Activated CD4-positive, CD25-positive, alpha-beta regulatory T cell treated with anti-CD3 and anti-CD28 coated beads, Interleukin-2, amount 50 U/mL, for 16 hours (primary cell): ENCODE results near the gene MYO18B.

Experiments used
- DNase-seq: peaks from one replicate; pipeline ENCODE4 v3.0.0-alpha.2; 2020; ENCODE audit warnings: low read depth, low spot score

The MYO18B gene

DNA sequence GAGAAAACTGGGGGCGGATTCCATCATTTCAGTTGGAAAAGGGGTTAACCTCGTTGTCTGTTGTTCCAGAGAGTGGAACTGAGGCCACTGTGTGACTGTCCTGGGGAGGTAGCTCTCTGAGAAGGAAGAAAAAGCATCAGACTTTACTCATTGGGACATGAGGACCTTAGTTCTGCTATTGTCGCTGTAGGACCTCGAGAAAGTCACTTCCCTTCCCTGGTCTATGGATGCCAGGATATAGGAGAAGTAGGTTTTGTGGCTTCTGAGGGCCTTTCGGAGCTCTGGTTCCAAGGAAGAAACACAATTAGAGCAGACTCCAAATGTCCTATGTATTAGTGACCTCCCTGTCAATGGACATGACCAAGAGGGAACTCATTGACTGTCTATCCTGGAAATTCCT lies 6.2 kb downstream of the MYO18B start:
- DNase-seq, result no peak

DNA sequence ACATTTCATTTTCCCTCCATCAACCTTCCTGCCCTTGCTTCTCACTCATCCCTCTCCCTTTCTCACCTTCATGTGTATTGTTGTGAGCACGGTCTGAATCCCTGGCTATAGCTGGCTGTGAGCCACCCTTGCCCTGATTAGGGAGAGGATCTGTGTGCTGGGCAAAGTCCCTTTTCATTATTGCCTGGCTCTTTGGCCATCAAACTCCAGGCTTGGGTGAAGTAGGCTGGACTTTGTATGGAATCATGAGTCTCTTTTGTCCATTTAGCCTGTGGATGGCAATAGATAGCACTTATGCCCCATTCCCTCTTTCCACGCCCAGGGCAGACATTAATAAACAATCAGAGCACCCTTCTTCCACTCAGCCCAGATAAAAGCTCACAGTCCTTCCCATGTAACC lies 6.7 kb downstream of the MYO18B start:
- DNase-seq, result no peak

DNA sequence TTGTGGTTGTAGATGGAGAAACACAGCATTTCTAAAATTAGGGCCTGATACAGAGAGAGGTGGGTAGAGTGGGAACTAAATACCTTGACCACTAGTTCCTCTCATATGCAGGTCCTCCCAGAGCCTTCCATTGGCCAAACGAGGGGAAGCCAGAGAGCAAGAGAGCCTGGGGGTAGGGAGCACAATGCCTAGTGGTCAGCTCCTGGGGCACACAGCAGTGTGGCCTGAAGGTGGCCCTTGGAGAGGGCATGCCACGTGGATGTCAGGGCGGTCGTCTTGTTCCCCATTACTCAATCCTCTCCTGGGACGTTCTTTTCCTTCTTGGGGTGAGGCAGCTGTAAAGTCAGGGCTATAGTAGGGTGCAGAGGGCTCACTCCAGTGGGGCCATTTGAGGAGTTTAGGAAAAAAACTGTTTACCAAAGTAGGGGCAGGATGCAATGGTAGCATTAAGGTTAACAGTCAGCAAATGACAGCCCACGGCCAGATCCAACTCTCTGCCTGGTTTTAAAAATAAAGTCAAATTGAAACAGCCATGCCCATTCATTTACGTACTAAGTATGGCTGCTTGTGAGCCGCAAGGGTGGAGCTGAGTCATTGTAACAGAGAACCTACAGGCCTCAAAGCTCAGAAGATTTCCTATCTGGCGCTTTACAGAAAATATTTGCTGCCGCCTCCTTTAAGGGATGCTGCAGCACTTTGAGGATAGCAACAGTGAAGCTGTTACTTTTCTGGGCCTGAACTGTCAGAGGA lies 7.6 kb downstream of the MYO18B start:
- peak; percentile 8 for DNase-seq

DNA sequence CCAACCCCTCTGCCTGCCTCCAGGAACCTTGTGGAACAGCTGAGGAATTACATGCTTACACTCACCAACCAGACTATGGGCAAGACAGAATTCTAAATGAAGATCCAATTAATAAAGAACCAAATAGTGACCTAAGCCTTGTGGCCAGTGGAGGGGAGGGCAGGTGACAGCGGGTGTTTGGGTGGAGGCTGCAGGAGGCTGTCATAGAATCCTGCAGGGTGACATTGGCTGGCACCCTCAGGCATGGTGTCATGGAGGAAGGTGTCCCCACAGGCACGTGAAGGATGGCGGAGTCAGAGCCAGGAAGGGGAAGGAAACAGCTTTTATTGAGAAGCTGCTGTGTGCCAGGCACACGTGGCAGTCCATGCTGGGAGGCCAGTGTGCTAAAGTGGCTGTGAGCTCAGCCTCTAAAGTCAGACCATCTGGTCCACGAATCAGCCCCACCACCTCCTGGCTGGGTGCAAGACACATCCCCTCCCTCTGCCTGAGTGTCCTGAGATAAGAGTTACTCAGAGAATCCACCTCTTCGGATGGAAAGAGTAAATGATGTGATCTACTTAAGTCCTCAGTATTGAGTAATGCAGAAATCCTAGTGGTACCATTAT lies 8.7 kb downstream of the MYO18B start:
- DNase-seq, result no peak

DNA sequence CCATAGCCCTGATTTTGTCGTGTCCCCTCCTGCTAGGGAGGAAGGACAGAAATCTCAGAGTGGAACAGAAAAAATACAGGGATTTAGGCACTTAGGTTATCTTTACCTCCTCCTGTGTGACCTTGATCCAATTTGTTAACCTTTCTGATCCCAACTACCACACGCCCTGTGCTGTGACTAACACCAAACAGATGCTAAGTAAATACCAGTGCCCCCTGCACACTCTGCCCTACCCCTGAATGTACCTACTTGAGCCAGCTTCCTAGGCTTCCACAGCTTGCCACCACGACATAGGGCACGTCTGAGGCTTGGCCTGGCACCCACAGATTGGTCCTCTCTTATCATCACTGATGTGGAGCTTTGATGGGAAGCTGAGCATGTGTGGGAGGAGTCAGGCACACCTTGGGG lies 9.2 kb downstream of the MYO18B start:
- DNase-seq, result no peak

DNA sequence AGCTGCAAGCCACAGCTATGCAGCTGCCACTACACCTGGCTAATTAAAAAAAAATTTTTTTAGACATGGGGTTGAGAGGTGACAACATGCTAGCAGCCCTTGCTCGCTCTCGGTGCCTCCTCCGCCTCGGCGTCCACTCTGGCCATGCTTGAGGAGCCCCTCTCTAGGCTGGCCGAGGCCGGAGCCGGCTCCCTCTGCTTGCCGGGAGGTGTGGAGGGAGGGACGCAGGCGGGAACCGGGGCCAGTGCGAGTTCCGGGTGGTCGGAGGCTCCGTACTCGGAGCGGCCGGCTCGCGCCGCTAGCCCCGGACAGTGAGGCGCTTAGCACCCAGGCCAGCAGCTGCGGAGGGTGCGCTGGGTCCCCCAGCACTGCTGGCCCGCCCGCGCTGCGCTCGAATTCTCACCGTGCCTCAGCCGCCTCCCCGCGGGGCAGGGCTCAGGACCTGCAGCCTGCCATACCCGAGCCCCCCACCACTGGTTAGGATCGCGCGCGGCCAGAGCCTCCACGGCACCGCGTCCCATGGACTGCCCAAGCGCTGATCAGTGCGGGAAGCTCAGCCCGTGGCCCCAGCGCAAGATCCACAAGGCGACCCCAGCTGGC lies 10.7 kb downstream of the MYO18B start:
- no peak for DNase-seq

DNA sequence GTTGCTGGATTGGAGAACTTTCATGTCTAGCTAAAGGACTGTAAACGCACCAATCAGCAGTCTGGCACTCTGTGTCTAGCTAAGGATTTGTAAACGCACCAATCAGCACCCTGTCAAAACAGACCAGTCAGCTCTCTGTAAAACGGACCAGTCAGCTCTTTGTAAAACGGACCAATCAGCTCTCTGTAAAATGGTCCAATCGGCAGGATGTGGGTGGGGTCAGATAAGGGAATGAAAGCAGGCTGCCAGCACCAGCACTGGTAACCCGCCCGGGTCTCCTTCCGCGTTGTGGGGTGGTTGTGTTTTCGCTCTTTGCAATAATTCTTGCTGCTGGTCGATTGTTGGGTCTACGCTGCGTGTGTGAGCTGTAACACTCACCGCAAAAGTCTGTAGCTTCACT lies 11.3 kb downstream of the MYO18B start:
- DNase-seq, result no peak

DNA sequence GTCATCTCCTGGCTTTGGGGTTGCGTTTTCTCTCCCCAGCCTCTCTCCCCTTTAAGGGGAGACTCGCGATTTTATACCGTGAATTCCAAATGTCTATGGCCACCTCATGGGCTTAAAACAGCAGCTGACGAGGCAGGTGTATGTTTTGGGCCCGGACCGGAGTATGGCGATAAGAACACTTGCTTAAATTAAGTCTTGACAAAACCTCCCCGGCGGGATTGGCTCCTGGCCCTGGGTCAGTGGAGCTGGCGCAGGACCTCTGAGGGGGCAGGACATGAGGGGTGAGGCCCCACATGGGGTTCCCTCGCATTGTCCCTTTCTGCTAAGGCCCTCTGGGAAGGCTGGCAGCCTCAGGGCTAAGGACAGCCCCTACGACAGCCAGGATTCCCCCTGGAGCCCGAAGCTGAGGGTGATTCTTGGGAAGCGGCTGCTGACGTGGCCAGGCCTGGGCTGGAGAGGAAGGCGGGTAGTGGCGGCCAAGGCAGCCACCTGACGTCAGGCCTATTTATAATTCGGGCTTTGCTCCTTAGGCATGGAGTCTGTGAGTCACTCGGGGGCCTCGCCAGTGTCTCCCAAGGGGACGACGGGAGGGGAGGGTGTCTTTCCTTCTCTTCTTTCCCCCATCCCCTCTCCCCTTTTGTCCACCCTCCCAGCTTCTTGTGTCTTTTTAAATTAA lies 12.7 kb downstream of the MYO18B start:
- no peak for DNase-seq

DNA sequence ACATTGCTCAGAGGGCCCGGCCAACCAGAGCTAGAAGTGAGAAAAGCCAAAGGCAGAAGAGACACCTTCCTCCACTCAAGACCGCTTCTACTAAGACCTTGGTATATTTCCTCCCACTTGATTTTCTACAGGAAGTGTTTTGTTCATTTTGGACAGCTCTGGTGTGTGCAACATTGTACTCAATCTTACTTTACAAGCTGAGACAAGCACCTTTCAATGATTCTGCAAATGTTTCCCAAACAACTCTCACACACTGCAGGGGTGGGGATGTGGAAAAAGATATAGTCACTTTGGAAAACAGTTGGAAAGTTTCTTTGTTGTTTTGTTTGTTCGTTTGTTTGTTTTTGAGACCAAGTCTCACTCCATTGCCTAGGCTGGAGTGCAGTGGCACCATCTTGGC lies 15.7 kb downstream of the MYO18B start:
- DNase-seq, result no peak

DNA sequence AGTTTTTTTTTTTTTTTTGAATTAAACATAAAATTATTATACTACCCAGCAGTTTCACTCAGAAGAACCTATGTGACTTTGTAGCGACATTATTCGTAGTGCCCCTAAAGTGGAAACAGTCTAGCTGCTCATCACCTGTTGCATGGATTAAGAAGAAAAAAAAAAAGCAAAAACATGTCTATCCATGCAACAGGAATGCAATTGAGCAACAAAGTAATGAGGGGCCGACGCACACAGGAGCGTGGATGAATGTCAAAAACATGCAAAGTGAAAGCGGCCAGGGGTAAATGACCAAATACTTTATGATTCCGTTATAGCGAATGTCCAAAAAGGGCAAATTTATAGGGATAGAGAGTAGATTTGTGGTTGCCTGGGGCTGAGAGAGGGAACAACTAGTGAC lies 16.3 kb downstream of the MYO18B start:
- no peak for DNase-seq

DNA sequence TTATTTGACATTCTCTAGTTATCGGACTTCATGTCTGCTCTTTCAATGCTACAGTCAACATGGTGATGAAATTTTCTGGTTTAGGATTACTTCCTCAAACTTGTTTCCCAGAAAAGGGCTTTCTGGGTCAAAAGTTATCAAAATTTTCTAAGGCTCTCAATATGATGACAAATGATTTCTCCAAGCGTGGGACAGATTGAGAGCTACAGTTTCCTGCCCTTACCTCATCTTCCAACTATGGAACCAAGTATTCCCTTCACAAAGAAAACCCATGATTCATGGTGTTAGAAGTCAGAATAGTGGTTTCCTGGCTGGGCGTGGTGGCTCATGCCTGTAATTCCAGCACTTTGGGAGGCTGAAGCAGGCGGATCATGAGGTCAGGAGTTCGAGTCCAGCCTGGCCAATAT lies 17.8 kb downstream of the MYO18B start:
- no peak for DNase-seq

DNA sequence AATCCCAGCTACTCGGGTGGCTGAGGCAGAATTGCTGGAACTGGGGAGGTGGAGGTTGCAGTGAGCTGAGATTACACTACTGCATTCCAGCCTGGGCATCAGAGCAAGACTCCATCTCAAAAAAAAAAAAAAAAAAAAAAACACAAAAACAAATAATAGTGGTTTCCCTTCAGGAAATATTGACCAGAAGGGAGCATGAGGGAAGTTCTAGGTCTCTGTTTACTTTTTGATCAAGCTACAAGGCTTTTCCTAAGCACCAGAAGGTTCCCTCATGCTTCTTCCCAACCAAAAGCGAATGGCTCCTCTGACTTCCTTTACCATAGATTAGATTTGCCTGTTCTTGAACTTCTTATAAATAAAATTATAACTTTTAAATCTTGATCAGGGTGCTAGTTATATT lies 18.3 kb downstream of the MYO18B start:
- no peak for DNase-seq

DNA sequence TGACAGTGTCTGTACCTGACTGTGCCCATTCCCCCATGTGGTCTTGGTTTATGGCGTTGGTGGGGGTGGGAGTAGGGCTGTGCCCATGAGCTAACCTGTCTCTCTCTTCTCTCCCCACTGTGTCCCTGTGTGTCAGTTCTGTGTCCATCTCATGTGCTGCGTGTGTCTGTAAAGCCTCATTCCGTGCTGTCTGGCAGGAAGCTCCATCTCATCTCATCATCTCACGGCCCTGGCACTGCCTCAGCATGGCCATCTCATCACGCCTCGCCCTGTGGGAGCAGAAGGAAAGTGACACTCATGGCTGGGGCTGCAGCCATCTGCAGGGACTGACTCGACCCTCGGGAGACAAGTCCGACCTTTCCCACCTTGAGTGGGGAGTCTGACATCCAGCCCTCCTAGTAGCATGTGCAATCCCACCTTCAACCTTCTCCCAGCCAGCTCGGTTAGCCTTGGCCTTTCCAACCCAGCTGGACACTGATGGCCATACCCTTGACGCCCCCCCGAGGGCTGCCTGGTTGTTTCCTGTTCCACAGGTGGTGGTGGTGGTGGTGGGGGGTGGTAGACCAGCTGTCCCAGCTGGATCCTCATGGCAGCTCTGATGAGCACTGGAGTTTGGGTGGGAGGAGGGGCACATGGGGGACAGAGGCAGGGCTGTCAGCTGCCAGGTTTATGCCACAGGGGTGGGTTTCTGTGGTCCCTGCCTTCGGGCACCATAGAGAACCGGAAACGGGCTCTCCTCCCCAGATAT lies 19.0 kb downstream of the MYO18B start:
- DNase-seq, result no peak

DNA sequence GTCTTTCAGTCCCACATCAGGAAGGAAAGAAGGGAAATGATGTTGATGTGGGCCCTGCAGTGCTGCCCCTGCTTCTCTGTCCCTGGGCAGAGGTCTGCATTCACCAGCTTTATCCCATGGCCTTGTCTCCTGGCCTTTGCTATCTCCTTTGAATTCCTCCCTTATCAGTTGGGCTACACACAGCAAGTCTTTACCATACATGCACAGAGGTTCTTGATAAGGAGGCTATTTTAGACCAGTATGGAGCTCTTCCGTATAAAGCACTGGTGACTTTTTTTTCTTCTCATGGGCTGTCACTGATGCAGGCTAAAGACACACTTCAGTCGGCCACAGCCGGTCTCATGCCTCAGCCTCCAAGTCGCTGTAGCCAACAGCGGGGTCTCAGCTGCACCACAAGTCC lies 20.2 kb downstream of the MYO18B start:
- DNase-seq, result no peak

DNA sequence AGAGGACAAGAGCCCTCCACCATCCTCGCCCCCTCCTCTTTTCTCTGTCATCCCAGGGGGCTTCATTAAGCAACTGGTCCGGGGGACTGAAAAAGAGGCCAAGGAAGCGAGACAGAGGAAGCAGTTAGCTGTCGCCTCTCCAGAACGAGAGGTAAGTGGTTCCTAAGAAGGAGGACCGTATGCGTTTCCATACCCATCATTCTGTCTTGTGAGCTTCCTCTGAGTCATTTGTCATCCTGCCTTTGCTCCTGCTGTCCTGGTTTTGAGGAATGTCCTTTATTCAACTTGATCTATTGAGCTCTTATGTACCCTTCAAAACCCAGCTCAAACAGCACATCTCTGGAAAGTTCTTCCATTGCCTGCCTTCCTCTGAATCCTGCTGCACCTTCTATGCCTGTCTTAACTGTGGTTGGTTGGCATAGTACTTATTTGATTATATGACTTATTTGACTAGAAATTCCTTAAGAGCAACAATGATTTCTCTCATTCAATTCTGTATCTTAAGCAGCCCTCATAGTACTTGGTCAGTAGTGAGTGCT lies 21.3 kb downstream of the MYO18B start:
- DNase-seq, result no peak

DNA sequence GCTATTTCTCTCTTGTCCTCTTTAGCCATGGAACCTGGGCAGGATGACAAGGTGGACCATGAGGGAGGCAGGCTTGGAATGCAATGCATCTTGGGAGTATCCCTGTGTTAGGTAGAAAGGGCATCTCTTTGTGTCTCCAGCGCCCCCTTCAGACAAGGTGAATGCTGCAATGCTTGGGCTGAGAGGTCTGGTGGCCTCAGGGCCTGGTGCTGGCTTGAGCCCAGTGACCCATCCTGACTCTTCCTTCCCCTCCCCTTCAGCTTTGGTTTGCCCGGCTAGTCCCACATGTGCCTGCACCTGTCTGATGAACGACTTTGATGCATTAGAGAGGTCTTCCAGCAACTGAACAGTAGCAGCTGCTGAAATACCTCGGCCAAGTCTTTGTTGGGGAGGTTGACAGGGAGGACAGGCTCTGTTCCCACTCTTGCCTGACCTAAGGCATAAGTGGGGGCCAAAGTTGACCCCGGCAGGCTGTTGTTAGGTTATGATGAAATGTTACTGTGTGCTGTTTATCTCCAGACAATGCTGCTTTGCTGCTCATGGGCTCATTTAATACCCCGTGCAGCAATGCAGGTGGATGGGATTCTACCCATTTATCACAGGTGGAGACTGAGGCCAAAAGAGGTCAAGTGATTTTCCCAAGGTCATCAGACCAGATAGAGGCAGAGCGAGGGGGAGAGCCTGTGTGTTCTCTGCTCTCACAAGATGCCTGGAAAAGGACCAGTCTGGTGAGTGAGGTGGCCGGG lies 22.5 kb downstream of the MYO18B start:
- DNase-seq, result no peak

DNA sequence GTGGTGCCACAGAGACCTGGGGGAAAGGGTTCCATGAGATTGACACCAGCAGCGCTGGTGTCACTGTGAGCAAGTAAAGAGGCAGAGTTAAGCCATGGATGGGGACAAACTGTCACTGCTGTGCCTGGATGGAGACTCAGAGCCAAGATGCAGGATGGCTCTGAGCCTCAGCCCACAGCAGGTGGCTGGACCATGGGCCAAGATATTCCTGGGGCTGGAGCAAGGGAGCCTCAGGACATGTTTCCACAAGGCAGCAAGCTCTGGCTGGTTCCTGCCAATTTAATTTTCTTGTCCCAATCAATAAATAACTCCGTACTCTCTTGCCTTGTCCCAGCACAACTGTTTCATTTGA lies 23.0 kb downstream of the MYO18B start:
- DNase-seq, result no peak

DNA sequence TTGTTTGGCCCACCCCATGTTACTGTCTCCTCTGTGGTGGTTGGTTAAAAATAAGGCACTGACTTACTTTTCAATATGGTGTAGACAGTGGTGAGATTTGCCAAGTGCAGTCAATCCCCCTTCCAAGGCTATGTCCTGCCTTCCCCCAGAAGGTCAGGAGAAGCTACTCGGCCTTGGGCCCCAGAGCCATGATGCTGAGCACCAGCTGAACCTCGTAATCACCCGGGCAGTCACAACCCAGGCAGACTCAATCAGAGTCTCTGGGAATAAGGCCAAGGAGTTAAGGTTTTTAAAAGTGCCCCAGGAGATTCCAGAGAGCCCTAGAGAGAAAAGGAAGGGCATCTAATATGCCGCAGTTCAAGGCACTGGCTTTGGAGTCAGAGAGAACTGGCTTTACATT lies 23.8 kb downstream of the MYO18B start:
- DNase-seq, result no peak

DNA sequence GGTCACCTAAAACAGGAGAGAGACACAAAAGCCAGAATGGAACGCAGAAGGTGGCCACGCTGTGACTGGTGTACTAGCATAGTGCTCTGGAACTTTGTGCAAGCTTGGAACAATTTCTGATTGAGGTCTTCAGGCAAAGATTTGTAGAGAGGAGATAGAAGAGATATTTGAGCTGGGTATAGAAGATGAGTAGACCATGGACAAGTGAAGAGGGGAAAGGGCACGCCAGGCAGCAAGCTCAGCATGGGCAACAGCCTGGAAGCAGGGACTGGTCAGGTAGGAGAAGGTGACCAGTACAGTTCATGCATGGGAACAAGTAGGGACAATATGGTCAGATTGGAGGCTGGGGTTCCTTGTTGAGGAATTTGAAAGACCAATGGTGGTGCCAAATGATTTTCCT lies 24.4 kb downstream of the MYO18B start:
- no peak for DNase-seq

DNA sequence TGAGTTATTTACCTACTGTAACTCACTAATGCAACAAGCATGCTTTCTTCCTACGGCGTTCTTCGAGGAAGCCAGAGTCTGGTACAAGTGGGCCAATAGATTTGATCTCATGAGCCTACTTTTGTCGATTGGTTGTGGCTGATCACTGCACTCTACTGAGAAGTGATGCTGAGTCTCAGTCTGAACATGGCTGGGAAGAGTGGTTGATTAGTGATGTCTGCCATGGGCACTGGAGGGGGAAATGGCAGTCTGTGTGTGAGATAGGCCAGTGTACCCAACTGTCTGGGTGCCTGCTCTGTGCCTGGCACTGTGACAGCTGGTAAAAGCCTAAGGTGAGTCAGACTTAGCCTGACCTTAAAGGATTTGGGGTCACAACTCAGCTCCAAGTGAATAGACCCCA lies 28.3 kb downstream of the MYO18B start:
- DNase-seq, result no peak

DNA sequence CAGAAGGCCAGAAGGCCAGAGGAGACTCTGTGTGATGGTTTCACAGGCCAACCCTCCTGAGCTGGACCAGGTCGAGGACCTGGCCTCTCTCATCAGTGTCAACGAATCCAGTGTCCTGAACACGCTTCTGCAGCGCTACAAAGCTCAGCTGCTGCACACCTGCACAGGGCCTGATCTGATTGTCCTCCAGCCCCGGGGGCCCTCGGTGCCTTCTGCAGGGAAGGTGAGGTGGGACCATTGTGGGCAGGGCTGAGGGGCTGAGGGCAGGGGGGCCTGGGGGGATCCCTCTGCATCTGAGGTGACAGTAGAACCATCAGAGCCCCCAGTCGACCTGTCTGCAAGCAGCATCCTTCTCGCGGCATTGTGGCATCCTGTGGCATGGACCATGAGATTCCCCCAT lies 30.3 kb downstream of the MYO18B start:
- DNase-seq, result no peak
